RWPE2 (cell line): ENCODE data around the gene SYNPR.

ENCODE experiments used
- ATAC-seq: fragments of 200-7000 bp; cut with Tn5 transposase; 3 replicates; pipeline ENCODE4 v1.9.1; 2021; ENCODE audit warnings: low read depth
- DNase-seq: peaks from one replicate; pipeline ENCODE4 v3.0.0-alpha.2; 2020; ENCODE audit warnings: low spot score
- H3K27ac ChIP-seq: fragments of 450-650 bp; 2 replicates; pipeline ENCODE4 v1.5.1; 2017; ENCODE audit warnings: mild to moderate bottlenecking; ENCODE audit not compliant: poor library complexity, severe bottlenecking
- H3K27me3 ChIP-seq: fragments of 250-450 bp; sonication (Bioruptor Pico); 2 replicates; pipeline ENCODE4 v1.5.1; 2021; ENCODE audit warnings: mild to moderate bottlenecking, moderate library complexity; ENCODE audit not compliant: insufficient read depth, poor library complexity, severe bottlenecking
- H3K36me3 ChIP-seq: fragments of 250-450 bp; sonication (Bioruptor Pico); 2 replicates; pipeline ENCODE4 v1.5.1; 2020; ENCODE audit warnings: low read depth, mild to moderate bottlenecking, moderate library complexity
- H3K4me1 ChIP-seq: fragments of 250-450 bp; sonication (Bioruptor Pico); 2 replicates; pipeline ENCODE4 v1.5.1; 2021; ENCODE audit warnings: mild to moderate bottlenecking, moderate library complexity; ENCODE audit not compliant: insufficient read depth, poor library complexity, severe bottlenecking
- H3K4me3 ChIP-seq: fragments of 250-450 bp; sonication (Bioruptor Pico); 2 replicates; pipeline ENCODE4 v1.5.1; 2021; ENCODE audit warnings: mild to moderate bottlenecking, moderate library complexity; ENCODE audit not compliant: severe bottlenecking
- H3K9me3 ChIP-seq: fragments of 250-450 bp; sonication (Bioruptor Pico); 2 replicates; pipeline ENCODE4 v1.5.1; 2021; ENCODE audit warnings: mild to moderate bottlenecking, moderate library complexity; ENCODE audit not compliant: severe bottlenecking
- TF ChIP-seq, protein P1 (sequence below): fragments of 450-650 bp; IDR thresholded peaks from one replicate; pipeline ENCODE4 v1.5.1; 2017; ENCODE audit warnings: mild to moderate bottlenecking, moderate library complexity; ENCODE audit not compliant: poor library complexity, severe bottlenecking

The SYNPR gene

DNA sequence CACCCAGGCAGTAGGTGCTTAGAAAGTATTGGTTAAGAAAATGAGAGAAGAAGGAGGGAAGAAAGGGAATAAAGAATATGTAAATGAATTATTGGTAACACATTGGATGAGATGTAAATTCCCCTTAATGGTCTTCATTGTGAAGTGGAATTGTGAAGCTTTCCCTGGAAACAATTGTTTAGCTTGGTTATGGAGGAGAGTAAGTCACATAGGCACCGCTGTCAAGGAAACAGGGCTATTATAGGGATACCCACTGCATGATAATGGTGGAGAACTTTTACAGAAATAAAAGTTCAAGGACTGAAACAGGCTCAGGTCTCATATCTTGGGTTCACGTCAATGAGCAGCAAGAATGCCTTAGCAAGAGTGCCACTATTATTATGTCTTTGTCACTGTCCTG lies 9.5 kb downstream of the SYNPR start:
- no peak for ATAC-seq
- no peak overlapping the region for H3K4me3 ChIP-seq
- TF ChIP-seq, protein P1, sequence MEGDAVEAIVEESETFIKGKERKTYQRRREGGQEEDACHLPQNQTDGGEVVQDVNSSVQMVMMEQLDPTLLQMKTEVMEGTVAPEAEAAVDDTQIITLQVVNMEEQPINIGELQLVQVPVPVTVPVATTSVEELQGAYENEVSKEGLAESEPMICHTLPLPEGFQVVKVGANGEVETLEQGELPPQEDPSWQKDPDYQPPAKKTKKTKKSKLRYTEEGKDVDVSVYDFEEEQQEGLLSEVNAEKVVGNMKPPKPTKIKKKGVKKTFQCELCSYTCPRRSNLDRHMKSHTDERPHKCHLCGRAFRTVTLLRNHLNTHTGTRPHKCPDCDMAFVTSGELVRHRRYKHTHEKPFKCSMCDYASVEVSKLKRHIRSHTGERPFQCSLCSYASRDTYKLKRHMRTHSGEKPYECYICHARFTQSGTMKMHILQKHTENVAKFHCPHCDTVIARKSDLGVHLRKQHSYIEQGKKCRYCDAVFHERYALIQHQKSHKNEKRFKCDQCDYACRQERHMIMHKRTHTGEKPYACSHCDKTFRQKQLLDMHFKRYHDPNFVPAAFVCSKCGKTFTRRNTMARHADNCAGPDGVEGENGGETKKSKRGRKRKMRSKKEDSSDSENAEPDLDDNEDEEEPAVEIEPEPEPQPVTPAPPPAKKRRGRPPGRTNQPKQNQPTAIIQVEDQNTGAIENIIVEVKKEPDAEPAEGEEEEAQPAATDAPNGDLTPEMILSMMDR, result no peak

GRCh38 chr3:63290686-63291085 lies 12.6 kb downstream of the SYNPR start:
- peaks cover 36% of the 10 kb centered on the region for H3K27me3 ChIP-seq
- H3K4me1 ChIP-seq, result no peaks in the 10 kb centered on the region
- ATAC-seq, result no peak
- H3K36me3 ChIP-seq, result no peaks in the 10 kb centered on the region
- TF ChIP-seq, protein P1, result no peak
- H3K9me3 ChIP-seq, result no peaks in the 10 kb centered on the region
- no peak overlapping the region for H3K27ac ChIP-seq
- DNase-seq, result no peak
- no peak overlapping the region for H3K4me3 ChIP-seq

More for the DNA sequence above, 9.5 kb downstream of the SYNPR start:
- Histone ChIP-seq H3K27me3 (peaks cover 22% of the 10 kb centered on the region), H3K9me3 (no peaks in the 10 kb centered on the region), H3K4me1 (no peaks in the 10 kb centered on the region), H3K36me3 (no peaks in the 10 kb centered on the region), H3K27ac (no peak overlapping the region)
- DNase-seq, result no peak

- no peak for DNase-seq
- no peak for ATAC-seq
- Histone ChIP-seq H3K36me3 (no peaks in the 10 kb centered on the region), H3K9me3 (no peaks in the 10 kb centered on the region), H3K27me3 (peaks cover 21% of the 10 kb centered on the region), H3K27ac (no peak overlapping the region), H3K4me3 (no peak overlapping the region), H3K4me1 (no peaks in the 10 kb centered on the region)
- TF ChIP-seq, protein P1, result no peak
These were observed 16.2 kb downstream of the SYNPR start for GRCh38 chr3:63294332-63294731.

- no peak overlapping the region for H3K4me3 ChIP-seq
- TF ChIP-seq, protein P1, result no peak
- H3K27ac ChIP-seq, result no peak overlapping the region
- DNase-seq (no peak), ATAC-seq (no peak)
- no peaks in the 10 kb centered on the region for H3K9me3 ChIP-seq
- H3K36me3 ChIP-seq, result no peaks in the 10 kb centered on the region
- no peaks in the 10 kb centered on the region for H3K4me1 ChIP-seq
- peaks cover 21% of the 10 kb centered on the region for H3K27me3 ChIP-seq
These were observed 17.2 kb downstream of the SYNPR start for GRCh38 chr3:63295356-63295755.

GRCh38 chr3:63295806-63296205 lies 17.7 kb downstream of the SYNPR start:
- no peaks in the 10 kb centered on the region for H3K4me1 ChIP-seq
- no peaks in the 10 kb centered on the region for H3K9me3 ChIP-seq
- H3K4me3 ChIP-seq, result no peak overlapping the region
- no peak for DNase-seq
- H3K36me3 ChIP-seq, result no peaks in the 10 kb centered on the region
- H3K27me3 ChIP-seq, result peaks cover 21% of the 10 kb centered on the region
- TF ChIP-seq, protein P1, result no peak
- H3K27ac ChIP-seq, result no peak overlapping the region
- ATAC-seq, result no peak
